Measurements from ENCODE around the gene RAB35.
"Not testable (repeated sequence)": the region's sequence is repeated elsewhere in the genome, so short reads cannot be mapped to it uniquely, and the experiment has no call there.

The RAB35 gene

GRCh38 chr12:120055231-120056000 lies 61.1 kb downstream of the RAB35 start:
- DNase-seq = no peak

GRCh38 chr12:120054293-120054692 lies 62.3 kb downstream of the RAB35 start:
- DNase-seq = no peak

GRCh38 chr12:120051535-120051934 lies 65.0 kb downstream of the RAB35 start:
- DNase-seq = no peak

- DNase-seq = no peak
Observed at GRCh38 chr12:120049426-120049825, 67.1 kb downstream of the RAB35 start.

GRCh38 chr12:120048263-120048662 lies 68.3 kb downstream of the RAB35 start:
- no peak for DNase-seq

- no peak for DNase-seq
Observed at GRCh38 chr12:120047072-120047471, 69.5 kb downstream of the RAB35 start.

GRCh38 chr12:120045367-120045766 lies 71.2 kb downstream of the RAB35 start:
- DNase-seq = not testable (repeated sequence)

Data from cerebellar nuclear complex (tissue), 1 donor.